ENCODE data around the gene DNAI2. TPM values are rescaled to one million over a fixed set of nuclear protein-coding genes. Genes with fewer than 3 reads are reported as not detected.

DNAI2 gene
- total RNA-seq, 2 experiments from 2014 or later: 0.45 to 0.47 TPM

- intact Hi-C loops (cut with micrococcal nuclease): no loop called here
- no peak overlapping the region for H3K27ac Mint-ChIP-seq
- CTCF ChIA-PET: no interaction called here
- H3K27me3 Mint-ChIP-seq: no peaks in the 10 kb centered on the region
- no peak for TF ChIP-seq CTCF (IDR thresholded peaks at IDR 0.05)
- H3K4me1 Mint-ChIP-seq (ENCODE audit: low read depth): no peaks in the 10 kb centered on the region
- H3K4me3 Mint-ChIP-seq: no peak overlapping the region
- no peaks in the 10 kb centered on the region for H3K9me3 Mint-ChIP-seq
- peaks cover 2% of the 10 kb centered on the region for H3K36me3 Mint-ChIP-seq (ENCODE audit: low read depth)
- DNase-seq (no peak), ATAC-seq (no peak)
- POLR2A ChIA-PET: no interaction called here
Observed at GRCh38 chr17:74228306-74228978, 45.6 kb upstream of the DNAI2 start.

- H3K36me3 Mint-ChIP-seq (ENCODE audit: low read depth): no peaks in the 10 kb centered on the region
- H3K9me3 Mint-ChIP-seq: no peaks in the 10 kb centered on the region
Observed at GRCh38 chr17:74230896-74231295, 43.1 kb upstream of the DNAI2 start.

GRCh38 chr17:74231928-74232907 lies 41.8 kb upstream of the DNAI2 start:
- no peak for DNase-seq
- H3K36me3 Mint-ChIP-seq (ENCODE audit: low read depth): no peaks in the 10 kb centered on the region
- POLR2A ChIA-PET: interaction anchor here (0.6 to 0.7 kb wide), 2 partner anchors 106 to 129 kb away, joined by 3 to 4 read pairs; no protein-coding TSS in a partner anchor
- ATAC-seq: no peak
- H3K27me3 Mint-ChIP-seq: no peaks in the 10 kb centered on the region
- intact Hi-C loops (cut with micrococcal nuclease): no loop called here
- no peaks in the 10 kb centered on the region for H3K4me1 Mint-ChIP-seq (ENCODE audit: low read depth)
- H3K4me3 Mint-ChIP-seq: no peak overlapping the region
- no peaks in the 10 kb centered on the region for H3K9me3 Mint-ChIP-seq
- H3K27ac Mint-ChIP-seq: no peak overlapping the region
- CTCF ChIA-PET: interaction anchor here (1.0 kb wide), 1 partner anchor 41 kb away, joined by 3 read pairs; no protein-coding TSS in a partner anchor
- no peak for TF ChIP-seq CTCF (IDR thresholded peaks at IDR 0.05)

More at GRCh38 chr17:74230896-74231295, 43.1 kb upstream of the DNAI2 start:
- Mint-ChIP-seq H3K27ac (no peak overlapping the region), H3K27me3 (no peaks in the 10 kb centered on the region), H3K4me1 (ENCODE audit: low read depth) (no peaks in the 10 kb centered on the region), H3K4me3 (no peak overlapping the region)
- no peak for TF ChIP-seq CTCF (IDR thresholded peaks at IDR 0.05)
- DNase-seq (no peak), ATAC-seq (no peak)
- ChIA-PET CTCF (no interaction called here), POLR2A (interaction anchor here (0.8 kb wide), 1 partner anchor 26 kb away, joined by 3 read pairs; no protein-coding TSS in a partner anchor)
- intact Hi-C loops (cut with micrococcal nuclease): no loop called here

- no peaks in the 10 kb centered on the region for H3K36me3 Mint-ChIP-seq (ENCODE audit: low read depth)
- no peaks in the 10 kb centered on the region for H3K27me3 Mint-ChIP-seq
Observed at GRCh38 chr17:74233937-74234336, 40.1 kb upstream of the DNAI2 start.

More at GRCh38 chr17:74233937-74234336, 40.1 kb upstream of the DNAI2 start:
- intact Hi-C loops (cut with micrococcal nuclease): no loop called here
- no peak for ATAC-seq
- TF ChIP-seq CTCF (IDR thresholded peaks at IDR 0.05): no peak
- H3K4me3 Mint-ChIP-seq: no peak overlapping the region
- H3K4me1 Mint-ChIP-seq (ENCODE audit: low read depth): no peaks in the 10 kb centered on the region
- POLR2A ChIA-PET: no interaction called here
- CTCF ChIA-PET: no interaction called here
- no peak for DNase-seq
- H3K27ac Mint-ChIP-seq: no peak overlapping the region
- H3K9me3 Mint-ChIP-seq: no peaks in the 10 kb centered on the region
